Mammary epithelial cell (primary cell): Measurements from ENCODE around the gene LAMP5.

Experiments used
- CTCF ChIP-seq, 2 donors: IDR thresholded peaks in 1 of 2; conservative IDR thresholded peaks in 1 of 2; 2 replicates each; pipeline ENCODE4 v1.5.1; 2011 to 2012; ENCODE audit warnings: inconsistent platforms in 2 of 2, low read length in 2 of 2, mild to moderate bottlenecking in 2 of 2, control low read depth in 1 of 2, low read depth in 1 of 2; ENCODE audit not compliant: insufficient read depth in 1 of 2; ENCODE audit errors: extremely low read depth in 1 of 2
- EZH2 ChIP-seq: IDR thresholded peaks from 2 replicates; pipeline ENCODE4 v1.6.1; 2012; ENCODE audit warnings: low read length, inconsistent platforms, borderline replicate concordance

GRCh38 chr20:9507544-9508239 is 6.7 kb upstream of the LAMP5 start:
- TF ChIP-seq CTCF (conservative IDR thresholded peaks at IDR 0.05 in 1 of 2, IDR thresholded peaks at IDR 0.05 in 1 of 2; ENCODE audit: extremely low read depth in 1 of 2, insufficient read depth in 1 of 2, low read depth in 1 of 2, low read length in 2 of 2) (no peak), EZH2 (peak; percentile 71)
